Kidney epithelial cell (primary cell): ENCODE measurements around the gene PRELID1. TPM values are rescaled to one million over a fixed set of nuclear protein-coding genes. Genes with fewer than 3 reads are reported as not detected.

Experiments
- DNase-seq: peaks from one replicate; pipeline ENCODE4 v3.0.0-alpha.2; 2010; ENCODE audit warnings: low read depth
- H3K27me3 ChIP-seq: 2 replicates; pipeline ENCODE4 v1.6.0; 2011; ENCODE audit warnings: low read length; ENCODE audit not compliant: control insufficient read depth, insufficient read depth
- H3K36me3 ChIP-seq: 2 replicates; pipeline ENCODE4 v1.5.1; 2011; ENCODE audit warnings: low read length; ENCODE audit not compliant: control insufficient read depth, insufficient read depth
- H3K4me3 ChIP-seq: 2 replicates; pipeline ENCODE4 v1.5.1; 2011; ENCODE audit warnings: low read depth, mild to moderate bottlenecking, control low read depth, low read length
- total RNA-seq: library from RNA; depleted of rRNA; stranded (reverse); fragments of >200 nt; gene quantifications from 2 replicates; pipeline ENCODE4 v1.2.3, GENCODE V29; 2015
- TF ChIP-seq, protein P1 (sequence below): IDR thresholded peaks from 2 replicates; pipeline ENCODE4 v1.5.1; 2011; ENCODE audit warnings: mild to moderate bottlenecking, moderate library complexity, low read length, control low read depth, inconsistent platforms; ENCODE audit not compliant: insufficient read depth, poor library complexity, severe bottlenecking

Gene PRELID1
- total RNA-seq, 1 donor from 2014 or later, result 178 TPM

DNA sequence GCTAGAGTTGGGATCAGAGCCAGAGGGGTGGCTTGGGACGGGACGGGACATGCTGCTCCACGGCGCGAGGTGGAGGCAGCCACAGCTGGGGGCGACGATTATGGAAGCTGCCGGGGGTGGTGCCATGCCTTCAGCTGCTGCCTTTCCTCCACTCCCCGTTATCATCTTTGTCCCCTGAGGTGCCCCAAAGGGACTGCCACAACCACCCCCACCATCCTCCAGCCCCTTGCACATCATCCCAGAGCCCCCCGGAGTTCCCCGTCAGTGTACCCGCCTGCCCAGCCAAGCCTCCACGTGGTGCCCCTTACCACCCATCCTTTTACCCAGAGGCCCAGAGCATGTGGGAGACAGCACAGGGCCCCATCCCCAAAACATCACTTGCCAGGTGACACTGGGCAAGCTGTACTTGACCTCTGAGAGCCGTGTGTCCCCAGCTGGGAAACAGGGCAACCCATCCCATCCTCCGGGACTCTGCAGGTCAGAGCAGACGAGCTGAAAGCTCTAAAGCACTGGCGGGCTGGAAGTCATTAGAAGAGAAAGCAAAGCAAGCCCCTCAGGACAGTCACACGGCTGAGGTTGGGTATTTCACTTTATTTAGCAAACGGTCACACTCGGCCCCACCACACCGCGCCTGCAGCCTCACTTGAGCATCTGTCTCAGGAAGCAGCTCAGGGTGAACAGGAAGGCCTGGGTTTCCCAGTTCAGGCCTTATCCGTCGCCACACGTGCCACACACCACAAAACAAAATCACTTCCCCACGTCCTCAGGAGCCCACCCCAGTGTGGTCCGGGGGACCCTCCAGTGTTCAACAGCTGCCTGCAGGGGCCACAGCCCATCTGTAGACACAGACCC lies 27.6 kb downstream of the PRELID1 start:
- peaks cover 7% of the 10 kb centered on the region for H3K36me3 ChIP-seq
- no peaks in the 10 kb centered on the region for H3K27me3 ChIP-seq

DNA sequence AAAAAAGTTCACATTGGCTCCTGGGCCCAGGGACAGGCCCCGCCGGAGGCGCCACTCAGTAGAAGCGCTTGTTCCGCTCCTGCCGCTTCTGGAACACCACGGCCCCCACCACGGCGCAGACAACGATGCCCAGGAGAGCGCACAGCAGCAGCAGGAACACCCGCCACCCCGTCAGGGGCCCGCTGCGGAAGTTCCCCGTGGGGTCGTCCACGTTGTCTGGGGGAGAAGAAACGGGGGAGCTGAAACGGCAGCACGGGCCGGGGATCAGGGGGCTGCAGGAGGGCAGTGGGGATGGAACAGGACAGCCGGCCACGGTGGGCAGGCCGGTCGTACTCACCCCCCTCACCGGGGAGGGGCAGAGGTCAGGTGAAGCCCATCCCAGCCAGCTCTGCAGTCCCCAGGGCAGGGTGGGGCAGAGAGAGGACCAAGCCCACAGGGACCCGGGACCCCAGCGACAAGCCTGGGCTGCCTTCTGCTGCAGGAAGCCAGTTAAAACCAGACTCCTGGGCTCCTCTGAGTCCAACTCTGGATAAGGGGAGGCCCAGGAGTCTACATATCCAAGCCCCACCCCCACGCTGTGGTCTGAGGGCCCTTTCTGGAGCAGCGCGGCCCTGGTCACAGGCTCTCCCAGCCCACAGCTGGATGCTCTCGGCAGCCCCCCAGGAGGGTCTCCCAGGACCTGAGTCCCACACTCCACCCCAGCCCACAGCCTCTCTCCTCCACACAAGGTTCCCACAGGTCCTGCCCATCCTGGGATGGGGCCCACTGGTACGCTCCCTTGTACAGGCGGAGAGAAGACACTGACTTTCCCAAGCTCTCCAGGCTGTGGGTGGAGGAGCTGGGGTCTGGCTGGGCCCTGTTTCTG lies 28.7 kb downstream of the PRELID1 start:
- TF ChIP-seq, protein P1, sequence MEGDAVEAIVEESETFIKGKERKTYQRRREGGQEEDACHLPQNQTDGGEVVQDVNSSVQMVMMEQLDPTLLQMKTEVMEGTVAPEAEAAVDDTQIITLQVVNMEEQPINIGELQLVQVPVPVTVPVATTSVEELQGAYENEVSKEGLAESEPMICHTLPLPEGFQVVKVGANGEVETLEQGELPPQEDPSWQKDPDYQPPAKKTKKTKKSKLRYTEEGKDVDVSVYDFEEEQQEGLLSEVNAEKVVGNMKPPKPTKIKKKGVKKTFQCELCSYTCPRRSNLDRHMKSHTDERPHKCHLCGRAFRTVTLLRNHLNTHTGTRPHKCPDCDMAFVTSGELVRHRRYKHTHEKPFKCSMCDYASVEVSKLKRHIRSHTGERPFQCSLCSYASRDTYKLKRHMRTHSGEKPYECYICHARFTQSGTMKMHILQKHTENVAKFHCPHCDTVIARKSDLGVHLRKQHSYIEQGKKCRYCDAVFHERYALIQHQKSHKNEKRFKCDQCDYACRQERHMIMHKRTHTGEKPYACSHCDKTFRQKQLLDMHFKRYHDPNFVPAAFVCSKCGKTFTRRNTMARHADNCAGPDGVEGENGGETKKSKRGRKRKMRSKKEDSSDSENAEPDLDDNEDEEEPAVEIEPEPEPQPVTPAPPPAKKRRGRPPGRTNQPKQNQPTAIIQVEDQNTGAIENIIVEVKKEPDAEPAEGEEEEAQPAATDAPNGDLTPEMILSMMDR, result no peak
- peaks cover 7% of the 10 kb centered on the region for H3K36me3 ChIP-seq

More for the DNA sequence above, 27.6 kb downstream of the PRELID1 start:
- DNase-seq, result no peak
- TF ChIP-seq, protein P1, result no peak
- no peak overlapping the region for H3K4me3 ChIP-seq

DNA sequence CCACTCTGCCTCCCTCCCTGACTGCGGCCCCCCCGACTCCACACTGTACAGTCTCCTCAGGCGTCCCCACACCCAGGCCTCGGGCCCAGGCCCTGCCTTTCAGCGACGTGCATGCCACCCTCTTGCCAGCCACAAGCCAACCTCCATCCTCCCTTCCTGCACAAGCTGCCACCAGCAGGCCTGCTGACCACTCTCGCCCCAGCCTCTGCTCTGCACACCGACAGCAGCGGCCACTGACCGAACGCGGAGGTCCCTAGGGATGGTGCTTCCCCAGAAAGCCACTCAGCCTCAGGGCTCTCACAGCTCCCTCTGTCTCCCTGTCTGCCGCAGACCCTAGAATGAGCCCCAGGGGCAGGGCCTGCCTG lies 29.3 kb downstream of the PRELID1 start:
- no peak for DNase-seq
- Histone ChIP-seq H3K36me3 (peaks cover 7% of the 10 kb centered on the region), H3K27me3 (no peaks in the 10 kb centered on the region), H3K4me3 (no peak overlapping the region)
- TF ChIP-seq, protein P1, result no peak

More for the DNA sequence above, 28.7 kb downstream of the PRELID1 start:
- H3K4me3 ChIP-seq, result no peak overlapping the region
- H3K27me3 ChIP-seq, result no peaks in the 10 kb centered on the region
- DNase-seq, result no peak

DNA sequence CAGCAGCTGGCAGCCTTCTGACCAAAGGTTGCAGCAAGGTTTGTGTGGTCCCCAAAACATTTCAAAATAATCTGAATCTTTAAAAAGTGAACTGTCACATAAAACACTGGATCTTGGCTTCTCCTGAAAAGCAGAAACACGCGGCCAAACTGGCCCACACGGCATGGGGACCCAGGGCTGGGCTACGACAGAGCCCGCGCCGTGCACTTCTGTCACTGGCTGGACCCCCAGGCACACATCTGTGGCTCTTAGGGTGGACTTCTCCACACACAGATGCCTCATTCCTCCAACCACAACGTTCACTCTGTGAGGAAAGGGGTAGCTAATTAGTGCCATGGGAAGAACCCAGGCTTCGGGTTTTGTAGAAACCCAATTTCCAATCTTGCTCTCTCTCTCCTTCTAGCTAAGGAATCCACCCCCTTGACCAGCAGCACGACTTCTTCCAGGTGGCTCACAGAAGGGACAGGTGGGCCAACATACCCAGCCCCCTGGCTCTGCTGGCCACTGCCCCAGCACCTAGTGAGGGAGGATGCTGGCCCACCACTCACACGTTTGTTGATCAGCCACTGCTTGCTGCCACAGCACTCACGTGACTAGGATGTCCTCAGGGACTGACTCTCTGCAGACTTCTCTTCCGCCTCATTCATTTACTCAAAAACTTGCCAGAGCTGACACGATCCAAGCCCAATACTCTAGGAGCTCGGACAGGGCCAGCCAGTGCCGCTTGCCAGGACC lies 30.0 kb downstream of the PRELID1 start:
- no peak for DNase-seq
- Histone ChIP-seq H3K27me3 (no peaks in the 10 kb centered on the region), H3K36me3 (peaks cover 7% of the 10 kb centered on the region), H3K4me3 (no peak overlapping the region)
- TF ChIP-seq, protein P1, result no peak

DNA sequence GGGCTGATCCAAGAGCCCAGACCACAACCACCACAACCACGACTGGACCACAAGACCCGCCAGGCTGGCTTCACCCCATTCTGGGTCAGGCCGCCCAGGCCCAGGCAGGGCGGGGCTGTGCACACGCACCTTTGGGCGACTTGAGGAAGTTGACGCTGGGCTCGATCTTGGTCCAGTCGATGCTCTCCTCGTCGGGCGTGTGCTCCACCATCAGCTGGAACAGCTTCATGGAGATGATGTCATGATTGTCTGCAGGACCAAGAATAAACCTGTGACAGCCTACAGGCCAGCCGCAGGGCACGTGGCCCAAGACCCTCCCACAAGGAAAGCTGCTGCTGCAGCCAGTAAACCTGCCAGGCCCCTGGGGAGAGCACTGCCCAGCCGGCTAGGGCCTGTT lies 30.6 kb downstream of the PRELID1 start:
- TF ChIP-seq, protein P1, result no peak
- H3K27me3 ChIP-seq, result no peaks in the 10 kb centered on the region
- DNase-seq, result no peak
- peaks cover 8% of the 10 kb centered on the region for H3K36me3 ChIP-seq
- H3K4me3 ChIP-seq, result no peak overlapping the region
